WTC11 (cell line): ENCODE data around the gene SIRT5.

Source experiments
- TP53 ChIP-seq: sonication (generic); formaldehyde crosslinking; IDR thresholded peaks from 2 replicates; pipeline ENCODE4 v1.8.1; 2023; ENCODE audit warnings: mild to moderate bottlenecking, missing genetic modification reagents
- ZNF263 ChIP-seq: sonication (generic); formaldehyde crosslinking; IDR thresholded peaks from 2 replicates; pipeline ENCODE4 v1.8.1; 2022; ENCODE audit warnings: low read depth, mild to moderate bottlenecking, moderate library complexity, missing genetic modification reagents
- TF ChIP-seq, protein P1 (sequence below): fragments of 200-600 bp; IDR thresholded peaks from 2 replicates; pipeline ENCODE4 v1.8.0; 2022; ENCODE audit warnings: antibody characterized with exemption
- TF ChIP-seq, protein P2 (sequence below): sonication (generic); formaldehyde crosslinking; IDR thresholded peaks from 2 replicates; pipeline ENCODE4 v1.8.1; 2023; ENCODE audit warnings: mild to moderate bottlenecking, missing genetic modification reagents, moderate library complexity

DNA sequence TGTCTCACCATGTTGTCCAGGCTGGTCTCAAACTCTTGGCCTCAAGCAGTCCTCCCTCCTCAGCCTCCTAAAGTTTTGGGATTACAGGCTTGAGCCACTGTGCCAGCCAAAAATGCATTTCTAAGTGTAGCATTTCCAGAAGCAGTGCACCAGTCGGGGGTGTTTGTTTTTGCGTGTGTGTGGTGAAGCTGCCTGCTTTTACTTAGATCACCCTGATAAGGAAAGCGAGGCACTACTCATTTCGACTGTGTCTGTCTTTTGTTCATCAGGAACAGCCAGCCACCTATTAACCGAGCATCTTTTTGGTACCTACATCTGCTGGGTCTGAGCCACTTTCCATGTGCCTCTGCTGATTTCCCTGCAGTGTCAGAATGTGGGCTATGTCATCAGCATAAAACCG lies 18.7 kb downstream of the SIRT5 start:
- TF ChIP-seq, protein P1, sequence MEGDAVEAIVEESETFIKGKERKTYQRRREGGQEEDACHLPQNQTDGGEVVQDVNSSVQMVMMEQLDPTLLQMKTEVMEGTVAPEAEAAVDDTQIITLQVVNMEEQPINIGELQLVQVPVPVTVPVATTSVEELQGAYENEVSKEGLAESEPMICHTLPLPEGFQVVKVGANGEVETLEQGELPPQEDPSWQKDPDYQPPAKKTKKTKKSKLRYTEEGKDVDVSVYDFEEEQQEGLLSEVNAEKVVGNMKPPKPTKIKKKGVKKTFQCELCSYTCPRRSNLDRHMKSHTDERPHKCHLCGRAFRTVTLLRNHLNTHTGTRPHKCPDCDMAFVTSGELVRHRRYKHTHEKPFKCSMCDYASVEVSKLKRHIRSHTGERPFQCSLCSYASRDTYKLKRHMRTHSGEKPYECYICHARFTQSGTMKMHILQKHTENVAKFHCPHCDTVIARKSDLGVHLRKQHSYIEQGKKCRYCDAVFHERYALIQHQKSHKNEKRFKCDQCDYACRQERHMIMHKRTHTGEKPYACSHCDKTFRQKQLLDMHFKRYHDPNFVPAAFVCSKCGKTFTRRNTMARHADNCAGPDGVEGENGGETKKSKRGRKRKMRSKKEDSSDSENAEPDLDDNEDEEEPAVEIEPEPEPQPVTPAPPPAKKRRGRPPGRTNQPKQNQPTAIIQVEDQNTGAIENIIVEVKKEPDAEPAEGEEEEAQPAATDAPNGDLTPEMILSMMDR, result no peak
- TF ChIP-seq, protein P2, sequence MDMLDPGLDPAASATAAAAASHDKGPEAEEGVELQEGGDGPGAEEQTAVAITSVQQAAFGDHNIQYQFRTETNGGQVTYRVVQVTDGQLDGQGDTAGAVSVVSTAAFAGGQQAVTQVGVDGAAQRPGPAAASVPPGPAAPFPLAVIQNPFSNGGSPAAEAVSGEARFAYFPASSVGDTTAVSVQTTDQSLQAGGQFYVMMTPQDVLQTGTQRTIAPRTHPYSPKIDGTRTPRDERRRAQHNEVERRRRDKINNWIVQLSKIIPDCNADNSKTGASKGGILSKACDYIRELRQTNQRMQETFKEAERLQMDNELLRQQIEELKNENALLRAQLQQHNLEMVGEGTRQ (CRISPR knock-in tag), result no peak
- no peak for TF ChIP-seq ZNF263 (CRISPR knock-in tag)
- TF ChIP-seq TP53 (CRISPR knock-in tag), result no peak
